Activated CD4-positive, alpha-beta T cell treated with anti-CD3 and anti-CD28 coated beads, Interleukin-10, Interleukin-2, amounts not matched to agents 100 ng/mL and 50 ng/mL, durations not matched to agents 16 hours and 8 hours (primary cell): ENCODE data around the gene TTLL11.
A peak's percentile ranks its signal among the peaks of the same experiment; 100 is the strongest.
"Not testable (repeated sequence)": the region's sequence is repeated elsewhere in the genome, so short reads cannot be mapped to it uniquely, and the experiment has no call there.

Experiments
- DNase-seq: peaks from one replicate; pipeline ENCODE4 v3.0.0-alpha.2; 2020

The TTLL11 gene

GRCh38 chr9:122076773-122077172, 16.3 kb downstream of the TTLL11 start:
- no peak for DNase-seq

DNA sequence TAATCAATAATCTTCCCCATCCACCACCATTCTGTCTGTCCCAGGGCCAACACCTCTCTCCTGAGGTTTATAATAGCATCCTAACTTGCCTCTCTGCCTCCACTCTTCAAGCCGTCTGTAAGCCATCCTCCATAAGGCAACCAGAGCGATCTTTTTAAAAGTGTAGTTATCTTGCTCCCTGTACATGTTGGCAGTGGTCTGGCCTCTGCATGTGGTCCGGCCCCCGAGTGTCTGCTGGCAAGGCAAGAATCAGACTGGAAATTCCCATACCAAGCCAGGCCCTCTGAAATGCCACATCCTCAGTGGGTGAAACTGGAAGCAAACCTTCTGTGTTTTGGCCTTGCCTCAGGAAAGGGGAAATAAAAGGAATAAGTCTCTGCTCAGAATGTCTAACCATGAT, 17.0 kb downstream of the TTLL11 start:
- no peak for DNase-seq

DNA sequence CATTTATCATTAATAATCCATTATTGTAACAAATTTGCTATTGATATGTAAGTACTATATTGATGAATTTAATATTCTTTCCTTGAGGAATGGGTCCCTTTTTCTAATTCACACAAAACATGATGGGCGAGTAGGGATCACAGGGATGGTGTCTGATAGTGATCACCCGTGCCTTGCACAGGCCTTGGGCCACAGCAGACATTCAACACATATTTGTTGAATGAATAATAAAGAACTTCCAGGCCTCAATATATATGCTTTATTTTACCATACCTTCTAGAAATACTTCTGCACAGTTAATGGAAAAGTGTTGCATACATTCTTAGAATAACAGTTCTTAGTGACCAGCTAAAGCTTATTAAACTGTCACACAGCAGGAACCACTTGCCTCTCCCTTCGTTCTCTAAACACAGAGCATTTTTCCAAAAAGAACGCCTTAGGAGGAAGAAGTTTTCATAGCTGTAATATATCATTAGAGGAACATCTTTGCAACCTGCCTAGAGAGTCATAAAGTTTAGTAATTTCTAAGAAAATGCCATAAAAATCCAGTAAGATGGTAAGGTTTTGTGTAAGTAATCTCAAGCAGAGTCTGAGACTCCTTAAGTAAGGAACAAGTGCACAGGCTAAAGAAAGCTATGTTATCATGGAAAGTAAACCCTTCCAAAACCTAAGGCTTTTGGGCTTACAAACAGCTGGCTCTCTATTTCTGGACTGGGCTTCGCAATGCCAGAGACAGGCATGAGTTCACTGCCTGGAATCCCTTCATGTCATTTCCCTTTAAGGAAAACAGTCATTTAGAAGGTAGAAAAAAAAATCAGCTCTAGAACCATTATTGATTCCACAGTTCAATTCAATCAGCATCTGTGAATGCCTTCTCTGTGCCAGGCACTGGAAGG, 17.7 kb downstream of the TTLL11 start:
- DNase-seq: no peak

- no peak for DNase-seq
Observed at GRCh38 chr9:122071715-122072114, 21.4 kb downstream of the TTLL11 start.

DNA sequence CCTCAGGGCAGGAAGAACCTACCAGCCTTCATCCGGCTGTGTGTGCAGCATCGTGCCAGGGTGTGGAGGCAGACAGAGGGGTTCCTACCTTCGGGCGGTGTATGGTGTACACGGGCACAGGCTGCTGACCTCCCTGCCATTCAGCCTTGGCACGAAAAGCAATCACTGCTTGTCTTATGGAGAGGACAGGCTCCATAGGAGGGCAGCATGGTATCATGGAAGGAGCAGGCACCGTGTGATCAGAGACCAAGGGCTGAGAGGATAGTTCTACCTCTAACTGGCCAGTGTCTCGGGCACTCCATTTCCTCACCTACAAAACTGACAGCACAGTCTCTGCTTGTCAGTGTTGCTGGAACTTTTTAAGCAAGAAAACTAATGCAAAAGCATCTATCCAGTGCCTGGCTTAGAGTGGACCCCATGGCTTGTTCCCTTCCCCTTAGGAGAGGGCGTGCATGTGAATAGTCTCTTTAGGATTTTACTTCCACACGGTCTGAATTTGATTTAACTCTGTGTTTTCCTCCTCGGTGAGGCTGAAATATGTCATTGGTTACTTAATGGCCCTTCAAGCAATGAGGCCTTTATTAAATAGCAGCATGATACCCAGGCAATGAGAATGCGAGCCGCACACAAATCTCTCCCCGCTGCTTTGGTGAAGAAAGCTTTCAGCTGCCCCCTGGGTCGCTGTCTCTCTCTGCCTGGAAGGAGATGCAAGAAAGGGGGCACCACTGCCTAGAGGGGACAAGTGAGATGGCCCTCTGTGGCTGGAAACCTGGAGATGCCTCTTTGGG, 22.2 kb downstream of the TTLL11 start:
- no peak for DNase-seq

GRCh38 chr9:122066680-122067079, 26.4 kb downstream of the TTLL11 start:
- DNase-seq: not testable (repeated sequence)

GRCh38 chr9:122065923-122066629, 27.0 kb downstream of the TTLL11 start:
- DNase-seq: no peak

- no peak for DNase-seq
Observed at GRCh38 chr9:122060481-122060880, 32.6 kb downstream of the TTLL11 start.

GRCh38 chr9:122059955-122060324, 33.2 kb downstream of the TTLL11 start:
- DNase-seq: no peak

DNA sequence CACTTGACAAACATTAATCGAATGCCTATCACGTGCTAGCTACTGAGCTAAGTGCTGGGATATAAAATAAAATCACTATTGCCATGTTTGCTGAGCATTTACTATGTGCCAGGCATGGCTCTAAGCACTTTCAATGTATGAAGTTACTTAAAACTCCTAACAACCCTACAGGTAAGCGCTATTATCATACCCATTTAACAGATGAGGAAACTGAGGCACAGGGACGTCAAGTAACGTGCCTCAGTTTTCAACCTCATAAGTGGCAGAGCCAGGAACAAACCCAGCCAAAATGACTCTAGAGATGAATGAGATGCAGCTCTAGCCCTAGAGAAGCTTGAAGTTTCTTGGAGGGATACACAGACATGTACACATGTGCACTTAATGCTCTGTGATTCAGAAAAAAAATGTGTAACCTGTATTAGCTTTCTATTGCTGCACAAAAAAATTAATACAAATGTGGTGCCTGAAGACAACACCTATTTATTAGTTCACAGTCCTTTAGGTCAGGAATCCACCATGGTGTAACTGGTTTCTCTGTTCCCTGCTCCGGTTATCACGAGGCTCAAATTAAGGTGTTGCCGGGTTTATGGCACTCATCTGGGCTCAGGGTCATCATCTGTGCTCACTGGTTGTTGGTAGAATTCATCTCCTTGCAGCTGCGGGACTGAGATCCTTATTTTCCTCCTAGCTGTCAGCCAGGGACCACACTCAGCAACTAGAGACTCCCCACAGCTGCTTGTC, 33.7 kb downstream of the TTLL11 start:
- DNase-seq: no peak

- no peak for DNase-seq
Observed at GRCh38 chr9:122058709-122059108, 34.4 kb downstream of the TTLL11 start.

GRCh38 chr9:122058051-122058450, 35.1 kb downstream of the TTLL11 start:
- no peak for DNase-seq

DNA sequence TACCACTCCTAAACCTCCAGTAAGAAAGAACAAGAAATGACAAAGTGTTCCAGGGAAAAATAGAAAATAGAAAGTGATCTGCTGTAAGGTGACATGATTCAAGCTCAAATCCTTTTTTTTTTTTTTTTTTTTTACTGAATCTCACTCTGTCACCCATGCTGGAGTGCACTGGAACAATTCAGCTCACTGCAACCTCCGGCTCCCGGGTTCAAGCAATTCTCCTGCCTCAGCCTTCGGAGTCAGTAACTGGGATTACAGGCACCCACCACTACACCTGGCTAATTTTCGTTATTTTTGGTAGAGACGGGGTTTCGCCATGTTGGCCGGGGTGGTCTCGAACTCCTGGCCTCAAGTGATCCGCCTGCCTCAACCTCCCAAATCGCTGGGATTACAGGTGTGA, 35.9 kb downstream of the TTLL11 start:
- DNase-seq: no peak

DNA sequence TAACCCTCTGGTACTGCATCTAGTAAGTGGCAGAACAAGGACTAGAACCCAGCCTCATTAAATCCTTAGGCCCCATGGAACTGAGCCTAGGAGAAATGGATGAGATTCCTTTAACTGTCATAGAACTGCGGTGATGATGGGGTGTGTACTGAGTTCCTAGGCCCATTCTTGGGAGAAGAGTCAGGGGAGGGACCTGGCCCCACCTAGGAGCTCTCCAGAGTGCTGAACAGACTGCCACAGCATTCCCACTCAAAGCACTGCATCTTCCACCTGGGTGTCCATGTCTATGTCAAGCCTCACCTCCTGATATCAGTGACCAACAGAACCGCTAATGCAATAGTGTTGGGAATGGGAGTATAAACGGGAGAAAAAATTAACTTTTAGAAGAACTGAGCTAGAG, 36.6 kb downstream of the TTLL11 start:
- no peak for DNase-seq

GRCh38 chr9:122055701-122056100, 37.4 kb downstream of the TTLL11 start:
- DNase-seq: no peak

DNA sequence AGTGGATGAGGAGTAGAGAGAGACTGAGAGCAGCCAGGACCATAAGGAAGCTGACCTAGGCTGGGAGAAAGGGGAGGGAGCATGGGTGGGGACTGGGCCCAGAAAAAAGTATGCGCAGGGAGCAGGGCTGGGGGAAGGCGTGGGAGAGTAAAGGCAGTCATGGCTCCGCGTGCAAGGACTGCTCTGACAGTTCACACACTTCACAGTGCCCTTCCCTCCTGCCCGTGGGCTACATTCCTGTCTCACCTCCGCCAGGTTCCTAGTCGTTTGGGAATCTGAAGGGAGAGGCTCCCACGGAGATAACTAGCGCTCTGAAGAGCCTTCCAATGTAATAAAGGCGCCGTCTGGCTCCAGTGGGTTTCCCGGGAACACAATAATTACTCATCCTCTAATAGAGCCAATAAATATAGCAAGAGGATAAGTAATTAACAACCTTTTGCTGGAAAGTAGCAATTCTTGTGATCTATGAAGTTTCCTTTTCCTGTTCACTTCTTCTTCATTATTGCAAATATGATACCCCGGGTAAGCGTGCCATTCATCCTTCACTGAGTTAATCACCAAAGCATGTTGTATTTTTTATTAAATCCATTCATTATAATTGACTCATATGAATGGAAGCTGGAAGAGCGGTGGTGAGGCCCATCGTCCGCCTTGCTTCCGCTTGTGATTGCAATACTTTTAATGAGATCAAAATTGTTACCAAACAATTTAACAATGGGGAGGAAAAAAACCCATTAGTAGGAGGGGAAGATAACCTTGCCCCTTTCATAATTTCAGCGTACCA, 39.3 kb downstream of the TTLL11 start:
- no peak for DNase-seq

DNA sequence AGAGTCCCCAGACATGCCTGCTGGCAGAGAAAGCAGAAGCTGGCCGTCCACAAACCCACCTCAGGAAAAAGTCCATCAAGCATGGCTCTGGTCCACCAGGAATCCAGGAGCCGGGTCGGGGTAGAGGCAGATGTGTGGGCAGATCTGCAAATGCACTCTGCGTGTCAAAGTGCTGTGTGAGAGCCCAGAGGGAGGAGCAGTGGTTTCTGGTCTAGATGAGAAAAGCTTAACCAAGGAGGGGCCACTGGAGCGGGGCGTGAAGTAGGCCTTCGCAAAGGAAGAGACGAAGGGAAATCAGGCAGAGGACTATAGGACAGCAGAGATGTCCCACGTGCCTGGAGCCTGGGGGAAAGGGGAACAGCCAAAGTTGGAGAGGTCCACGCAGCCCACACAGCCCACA, 40.0 kb downstream of the TTLL11 start:
- DNase-seq: no peak

GRCh38 chr9:122051351-122052321, 41.5 kb downstream of the TTLL11 start:
- peak; percentile 52 for DNase-seq

DNA sequence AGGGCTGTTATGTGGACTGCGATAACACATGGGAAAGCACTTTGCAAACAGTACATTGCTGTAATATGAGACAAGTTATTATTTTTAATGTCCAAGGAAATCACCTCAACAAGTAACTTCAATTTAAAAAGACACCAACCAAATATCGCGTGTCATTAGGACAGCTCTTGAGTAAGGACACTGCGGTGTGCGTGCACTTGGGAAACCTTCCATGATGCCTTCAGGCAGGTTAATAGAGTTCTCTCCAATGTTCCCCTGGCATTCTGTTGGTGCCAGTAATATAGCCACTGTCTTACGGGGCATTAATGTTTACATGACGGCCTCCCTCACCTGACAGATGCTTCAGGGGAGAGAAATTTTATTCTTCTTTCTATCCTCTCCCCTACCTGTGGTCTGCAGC, 42.9 kb downstream of the TTLL11 start:
- no peak for DNase-seq

DNA sequence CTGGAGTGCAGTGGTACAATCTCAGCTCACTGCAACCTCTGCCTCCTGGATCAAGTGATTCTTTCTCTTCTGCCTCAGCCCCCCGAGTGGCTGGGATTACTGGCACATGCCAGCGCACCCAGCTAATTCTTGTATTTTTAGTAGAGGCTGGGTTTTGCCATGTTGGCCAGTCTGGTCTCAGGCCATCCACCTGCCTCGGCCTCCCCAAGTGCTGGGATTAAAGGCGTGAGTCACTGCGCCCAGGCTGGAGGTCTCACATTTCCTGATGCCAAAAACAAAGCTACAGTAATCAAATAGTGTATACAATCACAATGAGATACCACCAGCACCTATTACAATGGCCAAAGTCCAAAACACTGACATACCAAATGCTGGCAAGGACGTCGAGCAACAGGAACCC, 51.1 kb downstream of the TTLL11 start:
- DNase-seq: no peak
